ENCODE measurements around the gene ACSL4. TPM values are rescaled to one million over a fixed set of nuclear protein-coding genes. Genes with fewer than 3 reads are reported as not detected.
A peak's percentile ranks its signal among the peaks of the same experiment; 100 is the strongest.

The ACSL4 gene
- total and polyA plus RNA-seq, 9 of the 15 experiments (the other 6 are each of a cell fraction or from before 2014, with no cell fraction given) = 9.8 to 35.1 (median 25.5) TPM

- Histone ChIP-seq H3K9me1 (ENCODE audit: control insufficient read depth, insufficient read depth, low read length) (no peaks in the 10 kb centered on the region), H3K27ac (ENCODE audit: extremely low read depth, low read depth, low read length) (peak overlapping the region; percentile 18; the same call in 1 of the 3 replicates), H3K79me2 (ENCODE audit: control insufficient read depth, insufficient read depth, low read length) (no peaks in the 10 kb centered on the region), H3K4me2 (ENCODE audit: insufficient read depth, low read length) (no peak overlapping the region; the same call in 1 of the 2 replicates), H4K20me1 (replicated peaks; ENCODE audit: control insufficient read depth, insufficient read depth, low read length) (no peaks in the 10 kb centered on the region), H3K27me3 (ENCODE audit: control insufficient read depth in 2 of 2, insufficient read depth in 2 of 2, low read length in 2 of 2) (no peaks in the 10 kb centered on the region), H3K4me1 (replicated peaks in 1 of 2; ENCODE audit: control insufficient read depth in 2 of 2, insufficient read depth in 2 of 2, low read length in 2 of 2) (peaks cover 0 to 4% of the 10 kb centered on the region in 2 experiments; a peak in 2 of 5 replicates), H2AFZ (ENCODE audit: low read depth, low read length) (peak overlapping the region; percentile 81), H3K9me3 (replicated peaks; ENCODE audit: control insufficient read depth, insufficient read depth, low read depth, low read length) (no peaks in the 10 kb centered on the region), H3K4me3 (no peak overlapping the region), H3K36me3 (ENCODE audit: control insufficient read depth, insufficient read depth, low read length) (no peaks in the 10 kb centered on the region), H3K9ac (ENCODE audit: insufficient read depth in 1 of 2, low read depth in 2 of 2, low read length in 2 of 2) (no peak overlapping the region)
- ATAC-seq (no peak), FAIRE-seq (no peak), DNase-seq (ENCODE audit: extremely low read depth in 1 of 4, low spot score in 3 of 4) (no peak)
- TF ChIP-seq HMGXB4 (CRISPR knock-in tag; IDR thresholded peaks at IDR 0.05) = no peak
- no peak for TF ChIP-seq PHB (CRISPR knock-in tag; IDR thresholded peaks at IDR 0.05)
- TF ChIP-seq ZNF436 (CRISPR knock-in tag; IDR thresholded peaks at IDR 0.05) = no peak
- no peak for TF ChIP-seq PATZ1 (CRISPR knock-in tag; IDR thresholded peaks at IDR 0.05; ENCODE audit: borderline replicate concordance)
- TF ChIP-seq ZNF639 (CRISPR knock-in tag; conservative IDR thresholded peaks at IDR 0.05 in 1 of 2, IDR thresholded peaks at IDR 0.05 in 1 of 2) = no peak
- no peak for TF ChIP-seq RCOR1 (IDR thresholded peaks at IDR 0.05; ENCODE audit: borderline replicate concordance in 1 of 2, low read depth in 2 of 2, low read length in 2 of 2)
- TF ChIP-seq SIN3A (IDR thresholded peaks at IDR 0.05; ENCODE audit: borderline replicate concordance in 2 of 2, control insufficient read depth in 1 of 2, low read depth in 2 of 2, low read length in 2 of 2) = no peak
- no peak for TF ChIP-seq MEF2A (IDR thresholded peaks at IDR 0.05; ENCODE audit: control insufficient read depth, low read depth, low read length)
- no peak for TF ChIP-seq KDM2B (CRISPR knock-in tag; IDR thresholded peaks at IDR 0.05)
- no peak for TF ChIP-seq PRMT5 (CRISPR knock-in tag; IDR thresholded peaks at IDR 0.05)
- no peak for TF ChIP-seq ZFP36 (IDR thresholded peaks at IDR 0.05; ENCODE audit: low read depth, low read length, partially characterized antibody)
- ChIA-PET POLR2A (no interaction called here), CTCF (ENCODE audit: low intra/inter-chr PET ratio) (no interaction called here)
- intact Hi-C loops (cut with micrococcal nuclease) (no loop called here), in situ Hi-C loops (cut with MboI) (no loop called here)
- BruUV-seq (replicated peaks) = no TSS peak
These were observed 7.4 kb upstream of the ACSL4 start for GRCh38 chrX:109740433-109740809.
